GM12872 (cell line): ENCODE measurements around the gene CTBP2.

Experiments
- TF ChIP-seq, protein P1 (sequence below): IDR thresholded peaks from 3 replicates; pipeline ENCODE4 v1.5.1; 2011; ENCODE audit warnings: low read depth, mild to moderate bottlenecking, low read length, moderate library complexity; ENCODE audit not compliant: insufficient read depth

CTBP2 gene

GRCh38 chr10:125159486-125159931, 854 bp downstream of the CTBP2 start:
- TF ChIP-seq, protein P1, sequence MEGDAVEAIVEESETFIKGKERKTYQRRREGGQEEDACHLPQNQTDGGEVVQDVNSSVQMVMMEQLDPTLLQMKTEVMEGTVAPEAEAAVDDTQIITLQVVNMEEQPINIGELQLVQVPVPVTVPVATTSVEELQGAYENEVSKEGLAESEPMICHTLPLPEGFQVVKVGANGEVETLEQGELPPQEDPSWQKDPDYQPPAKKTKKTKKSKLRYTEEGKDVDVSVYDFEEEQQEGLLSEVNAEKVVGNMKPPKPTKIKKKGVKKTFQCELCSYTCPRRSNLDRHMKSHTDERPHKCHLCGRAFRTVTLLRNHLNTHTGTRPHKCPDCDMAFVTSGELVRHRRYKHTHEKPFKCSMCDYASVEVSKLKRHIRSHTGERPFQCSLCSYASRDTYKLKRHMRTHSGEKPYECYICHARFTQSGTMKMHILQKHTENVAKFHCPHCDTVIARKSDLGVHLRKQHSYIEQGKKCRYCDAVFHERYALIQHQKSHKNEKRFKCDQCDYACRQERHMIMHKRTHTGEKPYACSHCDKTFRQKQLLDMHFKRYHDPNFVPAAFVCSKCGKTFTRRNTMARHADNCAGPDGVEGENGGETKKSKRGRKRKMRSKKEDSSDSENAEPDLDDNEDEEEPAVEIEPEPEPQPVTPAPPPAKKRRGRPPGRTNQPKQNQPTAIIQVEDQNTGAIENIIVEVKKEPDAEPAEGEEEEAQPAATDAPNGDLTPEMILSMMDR: no peak

GRCh38 chr10:125158601-125159485, 1.5 kb downstream of the CTBP2 start:
- TF ChIP-seq, protein P1: no peak

- TF ChIP-seq, protein P1: no peak
Measured at GRCh38 chr10:125158275-125158600, 2.1 kb downstream of the CTBP2 start.

DNA sequence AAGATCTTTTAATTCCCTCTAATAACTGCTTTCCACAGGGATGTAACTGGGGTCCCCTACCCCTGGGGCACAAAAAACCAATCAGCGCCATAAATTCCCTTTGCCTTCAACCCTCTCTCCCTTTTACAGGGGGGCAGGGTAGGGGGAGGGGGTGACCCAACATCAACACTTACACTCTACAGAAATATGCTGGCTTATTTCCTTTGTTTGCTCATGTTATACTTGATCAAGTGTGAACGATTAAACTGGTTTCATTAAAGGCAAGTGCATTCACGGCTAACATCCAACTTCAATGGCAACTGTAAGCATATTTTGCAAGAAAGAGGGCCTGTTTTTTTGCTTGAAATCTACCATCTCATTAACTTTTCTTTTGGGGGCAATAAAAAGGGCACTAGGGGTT, 2.9 kb downstream of the CTBP2 start:
- TF ChIP-seq, protein P1: no peak

- TF ChIP-seq, protein P1: no peak
Measured at GRCh38 chr10:125156739-125157480, 3.5 kb downstream of the CTBP2 start.

- TF ChIP-seq, protein P1: no peak
Measured at GRCh38 chr10:125156196-125156595, 4.2 kb downstream of the CTBP2 start.

DNA sequence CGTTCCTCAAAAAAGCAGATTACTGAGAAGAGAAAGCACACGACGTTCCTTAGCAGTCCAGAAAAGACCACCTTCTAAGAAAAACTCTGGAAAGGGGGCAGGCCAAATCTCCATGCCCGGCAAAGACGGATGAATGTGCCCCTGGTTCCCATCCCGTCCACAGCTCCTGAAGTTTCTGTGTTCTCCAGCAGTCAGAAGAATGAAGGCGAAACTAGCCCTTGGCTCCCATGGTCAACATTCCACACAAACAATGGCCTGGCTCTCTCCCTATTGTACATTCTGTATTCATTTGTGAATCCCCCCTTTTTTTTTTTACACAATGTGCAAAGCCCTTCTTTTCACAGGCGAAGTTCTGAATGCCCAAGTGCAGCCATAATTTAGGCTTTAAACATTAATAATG, 5.3 kb downstream of the CTBP2 start:
- TF ChIP-seq, protein P1: no peak
